K562 (cell line): ENCODE results near the gene RNF113B. TPM values are rescaled to one million over a fixed set of nuclear protein-coding genes. Genes with fewer than 3 reads are reported as not detected.
A peak's percentile ranks its signal among the peaks of the same experiment; 100 is the strongest.

Source experiments
- ATAC-seq: fragments of 200-7000 bp; cut with Tn5 transposase; 3 replicates; pipeline ENCODE4 v1.9.1; 2020; ENCODE audit warnings: moderate library complexity
- BruUV-seq: library from RNA; stranded (reverse); fragments of 400-500 nt; replicated peaks from 2 replicates; lab custom pipeline; 2021; lab: Mats Ljungman, UMichigan
- CTCF ChIA-PET: fragments of 300-600 bp; formaldehyde crosslinking; extraction: SDS; loops from one replicate; lab custom pipeline; 2021; ENCODE audit warnings: low intra/inter-chr PET ratio; lab: Yijun Ruan, JAX
- POLR2A ChIA-PET: fragments of 300-600, 350-650 bp; sonication (Branson Sonifier 250); formaldehyde crosslinking; extraction: SDS; loops from one replicate; lab custom pipeline; 2021; ENCODE audit warnings: antibody characterized with exemption, inconsistent platforms; lab: Yijun Ruan, JAX
- DNase-seq, 4 experiments: peaks; one replicate each; pipeline versions ENCODE4 v3.0.0 to v3.0.0-alpha.2; 2011 to 2018; ENCODE audit warnings: low spot score in 3 of 4, mixed read lengths in 3 of 4; ENCODE audit errors: extremely low read depth in 1 of 4
- FAIRE-seq: peaks from 2 replicates; lab custom pipeline; 2011; peaks lifted over from hg19 to GRCh38; lab: Jason Lieb, UNC
- H2AFZ ChIP-seq: 2 replicates; pipeline ENCODE4 v1.6.0; 2011; ENCODE audit warnings: low read depth, low read length, control low read depth, inconsistent platforms
- H3K27ac ChIP-seq: fragments of 200-600 bp; 3 replicates; pipeline ENCODE4 v1.8.0; 2011; ENCODE audit warnings: low read depth, mild to moderate bottlenecking, control low read depth, inconsistent platforms, low read length, moderate library complexity, mixed read lengths; ENCODE audit errors: extremely low read depth
- H3K27me3 ChIP-seq, 2 experiments: fragments of 300-600 bp in 1 of 2; 2 replicates in 1 of 2; 3 replicates in 1 of 2; pipeline versions ENCODE4 v1.6.0 to v1.8.0; 2011; ENCODE audit warnings: inconsistent platforms in 2 of 2, low read length in 2 of 2, mild to moderate bottlenecking in 1 of 2, mixed read lengths in 1 of 2, moderate library complexity in 1 of 2; ENCODE audit not compliant: control insufficient read depth in 2 of 2, insufficient read depth in 2 of 2
- H3K36me3 ChIP-seq: fragments of 300-600 bp; 3 replicates; pipeline ENCODE4 v1.8.0; 2011; ENCODE audit warnings: mild to moderate bottlenecking, low read length, inconsistent platforms; ENCODE audit not compliant: control insufficient read depth, insufficient read depth
- H3K4me1 ChIP-seq, 2 experiments: fragments of 200-600 bp in 1 of 2; replicated peaks in 1 of 2; 2 replicates in 1 of 2; 3 replicates in 1 of 2; pipeline versions ENCODE4 v1.5.1 to v1.8.0; 2011; ENCODE audit warnings: inconsistent platforms in 2 of 2, low read length in 2 of 2, mild to moderate bottlenecking in 1 of 2, mixed read lengths in 1 of 2, moderate library complexity in 1 of 2; ENCODE audit not compliant: control insufficient read depth in 2 of 2, insufficient read depth in 2 of 2
- H3K4me2 ChIP-seq: 2 replicates; pipeline ENCODE4 v1.6.1; 2011; ENCODE audit warnings: low read length, control low read depth, inconsistent platforms, mixed read lengths; ENCODE audit not compliant: insufficient read depth
- H3K4me3 ChIP-seq: fragments of 200-600 bp; sonication (generic), shearing (Covaris generic); 2 replicates; pipeline ENCODE4 v1.5.1; 2016; ENCODE audit warnings: control low read depth, inconsistent platforms
- H3K79me2 ChIP-seq: fragments of 200-600 bp; 3 replicates; pipeline ENCODE4 v1.8.0; 2011; ENCODE audit warnings: low read length, inconsistent platforms; ENCODE audit not compliant: control insufficient read depth, insufficient read depth
- H3K9ac ChIP-seq, 2 experiments: 2 replicates each; pipeline versions ENCODE4 v1.6.0 to v1.6.1; 2011; ENCODE audit warnings: low read depth in 2 of 2, low read length in 2 of 2, control low read depth in 1 of 2, inconsistent platforms in 1 of 2, mild to moderate bottlenecking in 1 of 2, mixed read lengths in 1 of 2; ENCODE audit not compliant: insufficient read depth in 1 of 2
- H3K9me1 ChIP-seq: one replicate; pipeline ENCODE4 v1.6.0; 2011; ENCODE audit warnings: inconsistent platforms, mild to moderate bottlenecking, low read length, moderate library complexity; ENCODE audit not compliant: control insufficient read depth, insufficient read depth
- H3K9me3 ChIP-seq: replicated peaks from 2 replicates; pipeline ENCODE4 v1.5.1; 2011; ENCODE audit warnings: low read depth, low read length, inconsistent platforms; ENCODE audit not compliant: control insufficient read depth, insufficient read depth
- H4K20me1 ChIP-seq: replicated peaks from 2 replicates; pipeline ENCODE4 v1.6.1; 2011; ENCODE audit warnings: low read length, inconsistent platforms, mixed read lengths; ENCODE audit not compliant: control insufficient read depth, insufficient read depth
- CCNT2 ChIP-seq: IDR thresholded peaks from 2 replicates; pipeline ENCODE4 v1.6.1; 2011; ENCODE audit warnings: borderline replicate concordance, low read depth, mild to moderate bottlenecking, moderate library complexity, mixed read lengths, low read length; ENCODE audit not compliant: insufficient read length; ENCODE audit errors: extremely low read depth
- PRDM10 ChIP-seq: fragments of 450-650 bp; IDR thresholded peaks from 2 replicates; pipeline ENCODE4 v1.6.1; 2018; ENCODE audit not compliant: partially characterized antibody
- STAT6 ChIP-seq: sonication (generic); formaldehyde crosslinking; IDR thresholded peaks from 2 replicates; pipeline ENCODE4 v1.8.1; 2023; ENCODE audit warnings: mild to moderate bottlenecking, missing genetic modification reagents
- ZNF311 ChIP-seq: fragments of 250-450 bp; sonication (Bioruptor Pico); IDR thresholded peaks from 2 replicates; pipeline ENCODE4 v1.4.0; 2020; ENCODE audit warnings: mild to moderate bottlenecking, moderate library complexity
- ZNF76 ChIP-seq: fragments of 250-450 bp; sonication (Bioruptor Pico); IDR thresholded peaks from 2 replicates; pipeline ENCODE4 v1.4.0; 2020; ENCODE audit warnings: mild to moderate bottlenecking, moderate library complexity, borderline replicate concordance
- WGBS: fragments of 100-300 bp; shearing (Covaris generic); methylation state at CpG from one replicate; pipeline ENCODE4 v1.1.6; 2016; ENCODE audit warnings: low coverage, mixed read lengths; ENCODE audit not compliant: insufficient coverage; ENCODE audit errors: missing lambda C conversion rate; 5-methylcytosine and 5-hydroxymethylcytosine counted together
- in situ Hi-C: fragments of 300-500 bp; cut with MboI; formaldehyde crosslinking; loops from 4 replicates; pipeline ENCODE4 v1.15.0; 2018; ENCODE audit warnings: inconsistent platforms, mixed read lengths
- intact Hi-C: fragments of 100-400 bp; cut with micrococcal nuclease; formaldehyde crosslinking; loops from 2 replicates; pipeline ENCODE4 v1.14.2; 2022
- polyA plus RNA-seq, 8 experiments: library from polyadenylated mRNA; depleted of rRNA in 4 of 8; stranded (reverse) in 5 of 8; unstranded in 3 of 8; fragments of >200 nt; fragmentation: Nextera tagmentation in 2 of 8; fragmentation: Illumina TruSeq in 1 of 8; extraction: Ambion mirVana in 2 of 8; extraction: Trizol in 1 of 8; gene quantifications; 2 replicates each; pipeline versions ENCODE4 v1.2.1 to v1.2.3, GENCODE V29; 2011 to 2014; ENCODE audit warnings: inconsistent platforms in 1 of 8, missing spikeins in 1 of 8
- total RNA-seq, 7 experiments: library from RNA; depleted of rRNA in 6 of 7; stranded (reverse); fragments of >200 nt in 6 of 7; fragmentation: Illumina TruSeq in 2 of 7; extraction: Trizol in 2 of 7; gene quantifications; 2 replicates each; pipeline versions ENCODE4 v1.2.1 to v1.2.3, GENCODE V29; 2011 to 2021; ENCODE audit warnings: low replicate concordance in 1 of 7

The RNF113B gene
- total and polyA plus RNA-seq, 9 of the 15 experiments (the other 6 are each of a cell fraction or from before 2014, with no cell fraction given) = 0.09 TPM; not detected in 8

- TF ChIP-seq ZNF76 (CRISPR knock-in tag) (no peak), ZNF311 (no peak), CCNT2 (no peak), STAT6 (CRISPR knock-in tag) (no peak)
Measured at GRCh38 chr13:98172590-98173422, 4.3 kb downstream of the RNF113B start (continued).

DNA sequence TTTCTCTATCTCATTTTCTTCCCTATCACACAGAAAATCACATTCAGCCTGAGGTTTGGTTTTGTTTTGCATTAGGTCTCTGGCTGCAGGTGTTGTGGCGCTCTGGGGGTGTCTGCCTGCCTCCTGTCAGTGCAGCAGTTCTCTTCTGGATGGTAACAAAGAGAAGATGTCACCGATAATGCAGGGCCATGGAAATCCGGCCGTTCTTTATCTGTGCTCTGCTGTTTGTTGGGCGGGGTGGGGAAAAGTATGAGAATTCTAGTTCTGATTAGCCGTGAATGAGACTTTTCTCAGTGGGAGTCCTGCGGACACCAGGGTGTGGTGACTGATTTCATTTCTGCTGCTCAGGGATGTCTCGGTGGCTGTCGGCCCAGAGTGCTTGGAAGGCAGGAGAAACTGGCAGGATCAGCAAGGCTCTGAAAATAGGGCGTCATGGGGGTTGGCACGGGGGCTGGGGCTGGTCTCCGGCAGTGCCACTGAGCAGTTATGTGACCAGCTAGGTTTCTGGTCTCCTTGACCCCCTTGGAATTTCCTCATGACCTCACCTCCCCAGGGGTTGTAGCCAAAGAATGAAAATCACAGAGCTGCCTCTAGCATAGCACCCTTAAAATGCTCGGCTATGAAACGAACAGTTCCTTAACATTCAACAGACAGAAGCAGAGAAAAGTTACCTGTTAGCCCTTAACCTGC lies 5.0 kb downstream of the RNF113B start:
- H3K79me2 ChIP-seq = no peaks in the 10 kb centered on the region
- H3K4me1 ChIP-seq = peaks cover 0 to 7% of the 10 kb centered on the region in 2 experiments; a peak in 2 of 5 replicates
- H3K27me3 ChIP-seq = peaks cover 11 to 29% of the 10 kb centered on the region in 2 experiments
- H3K27ac ChIP-seq = no peak overlapping the region
- ChIA-PET CTCF (no interaction called here), POLR2A (no interaction called here)
- intact Hi-C loops = no loop called here
- no peak overlapping the region for H3K4me2 ChIP-seq
- no peak for TF ChIP-seq PRDM10
- H3K36me3 ChIP-seq = no peaks in the 10 kb centered on the region
- in situ Hi-C loops = no loop called here
- H3K9ac ChIP-seq = no peak overlapping the region
- H4K20me1 ChIP-seq = no peaks in the 10 kb centered on the region
- no peaks in the 10 kb centered on the region for H3K9me1 ChIP-seq
- no peaks in the 10 kb centered on the region for H3K9me3 ChIP-seq
- H2AFZ ChIP-seq = no peak overlapping the region
- FAIRE-seq (no peak), ATAC-seq (no peak), DNase-seq (peak in 1 of 4 experiments; percentile 2)
- BruUV-seq = no TSS peak
- WGBS = 0% methylated on average over 13 of the region's 14 CpGs
- H3K4me3 ChIP-seq = no peak overlapping the region
